Measurements from ENCODE around the gene OR10W1.

The OR10W1 gene, protein sequence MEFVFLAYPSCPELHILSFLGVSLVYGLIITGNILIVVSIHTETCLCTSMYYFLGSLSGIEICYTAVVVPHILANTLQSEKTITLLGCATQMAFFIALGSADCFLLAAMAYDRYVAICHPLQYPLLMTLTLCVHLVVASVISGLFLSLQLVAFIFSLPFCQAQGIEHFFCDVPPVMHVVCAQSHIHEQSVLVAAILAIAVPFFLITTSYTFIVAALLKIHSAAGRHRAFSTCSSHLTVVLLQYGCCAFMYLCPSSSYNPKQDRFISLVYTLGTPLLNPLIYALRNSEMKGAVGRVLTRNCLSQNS

GRCh38 chr11:58268142-58268541 lies at the start of gene OR10W1:
OR10W1 (minus strand) TSS chr11:58268260; CDS start chr11:58267858, 402 bp downstream.
- no peak for DNase-seq

DNA sequence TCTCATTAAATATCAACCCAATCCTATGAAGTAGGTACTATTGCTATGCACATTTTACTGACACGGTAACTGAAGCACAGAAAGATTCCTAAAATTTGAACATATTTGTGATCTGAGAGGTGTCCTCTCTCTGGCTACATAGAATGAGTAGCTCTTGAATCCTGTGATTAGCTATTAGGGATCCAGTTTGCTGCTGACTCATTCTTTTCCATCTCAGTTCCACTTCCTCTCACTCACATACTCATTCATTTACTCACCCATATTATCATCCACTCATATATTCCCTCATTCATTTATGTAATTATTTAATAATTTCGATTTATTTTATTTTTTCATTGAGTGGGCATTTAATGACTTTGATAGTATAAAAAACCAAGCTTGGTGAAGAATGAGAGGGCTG lies 48.1 kb upstream of the OR10W1 start:
- no peak for DNase-seq

GRCh38 chr11:58301576-58301975 lies 33.5 kb upstream of the OR10W1 start:
- no peak for DNase-seq

- DNase-seq, result no peak
These were observed 24.0 kb upstream of the OR10W1 start for GRCh38 chr11:58292017-58292416.

- DNase-seq, result no peak
These were observed 21.2 kb upstream of the OR10W1 start for GRCh38 chr11:58289266-58289665.

DNA sequence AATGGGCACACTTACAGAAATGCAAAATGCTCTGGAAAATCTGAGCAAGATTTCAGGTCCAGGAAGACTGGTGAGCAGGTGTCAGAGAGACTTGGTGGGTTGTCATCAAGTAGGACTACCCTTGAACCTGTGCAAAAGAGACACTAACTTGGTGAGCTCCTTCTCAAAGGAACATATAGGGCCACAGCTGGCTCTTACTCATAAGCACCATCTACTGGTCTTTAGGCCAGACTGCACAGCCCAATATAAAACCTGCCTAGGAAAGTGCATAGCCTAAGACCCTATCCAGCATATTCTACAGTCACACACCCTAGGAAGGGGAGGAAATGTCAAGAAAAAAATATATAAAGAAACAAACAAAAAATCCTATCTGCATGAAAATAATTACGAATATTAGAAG lies 18.2 kb upstream of the OR10W1 start:
- no peak for DNase-seq

- no peak for DNase-seq
These were observed 17.5 kb upstream of the OR10W1 start for GRCh38 chr11:58285483-58286040.

GRCh38 chr11:58276151-58276550 lies 8.1 kb upstream of the OR10W1 start:
- DNase-seq, result no peak

- DNase-seq, result no peak
These were observed 6.9 kb upstream of the OR10W1 start for GRCh38 chr11:58275002-58275401.

DNA sequence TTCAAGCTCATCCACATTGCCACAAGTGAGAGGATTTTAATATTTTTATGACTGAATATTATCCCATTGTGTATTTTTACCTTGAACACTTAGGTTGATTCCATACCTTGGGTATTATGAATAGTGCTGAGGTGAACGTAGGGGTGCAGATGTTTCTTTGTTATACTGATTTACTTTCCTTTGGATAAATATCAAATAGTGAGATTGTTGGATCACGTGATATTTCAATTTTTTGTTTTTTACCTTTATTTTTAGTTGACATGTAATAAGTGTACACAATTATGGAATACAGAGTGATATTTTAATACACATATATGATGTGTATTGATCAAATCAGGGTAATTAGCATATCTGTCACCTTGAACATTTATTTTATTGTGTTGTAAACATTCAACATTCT lies 8.1 kb downstream of the OR10W1 start:
- DNase-seq, result no peak

DNA sequence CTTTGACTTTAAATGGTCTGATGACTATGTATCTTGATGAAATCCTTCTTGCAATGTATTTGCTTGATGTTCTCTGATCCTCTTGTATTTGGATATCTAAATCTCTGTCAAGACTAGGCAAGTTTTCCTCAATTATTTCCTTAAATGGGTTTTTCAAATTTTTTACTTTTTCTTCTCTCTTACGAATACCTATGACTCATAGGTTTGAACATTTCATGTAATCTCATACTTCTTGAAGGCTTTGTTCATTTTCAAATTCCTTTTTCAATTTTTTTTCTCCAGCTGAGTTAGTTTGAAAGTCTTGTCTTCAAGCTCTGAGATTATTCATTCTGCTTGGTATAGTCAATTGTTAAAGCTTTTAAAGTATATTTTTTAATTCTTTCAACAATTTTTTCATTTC lies 13.1 kb downstream of the OR10W1 start:
- no peak for DNase-seq

DNA sequence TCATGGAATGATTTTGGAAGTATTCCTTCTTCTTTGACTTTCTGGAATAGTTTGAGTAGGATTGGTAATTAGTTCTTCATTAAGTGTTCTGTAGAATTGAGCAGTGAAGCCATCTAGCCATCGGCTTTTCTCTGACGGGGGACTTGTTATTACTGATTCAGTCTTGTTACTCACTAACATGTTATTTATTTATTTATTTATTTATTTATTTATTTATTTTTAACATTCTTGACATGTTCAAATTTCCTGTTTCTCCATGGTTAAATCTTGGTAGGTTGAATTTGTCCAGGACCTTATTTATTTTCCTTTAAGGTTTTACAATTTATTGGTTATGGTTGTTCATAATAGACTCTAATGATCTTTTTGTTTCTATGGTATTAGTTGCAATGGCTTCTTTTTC lies 24.1 kb downstream of the OR10W1 start:
- no peak for DNase-seq

- DNase-seq, result no peak
These were observed 40.0 kb downstream of the OR10W1 start for GRCh38 chr11:58227956-58228615.

DNA sequence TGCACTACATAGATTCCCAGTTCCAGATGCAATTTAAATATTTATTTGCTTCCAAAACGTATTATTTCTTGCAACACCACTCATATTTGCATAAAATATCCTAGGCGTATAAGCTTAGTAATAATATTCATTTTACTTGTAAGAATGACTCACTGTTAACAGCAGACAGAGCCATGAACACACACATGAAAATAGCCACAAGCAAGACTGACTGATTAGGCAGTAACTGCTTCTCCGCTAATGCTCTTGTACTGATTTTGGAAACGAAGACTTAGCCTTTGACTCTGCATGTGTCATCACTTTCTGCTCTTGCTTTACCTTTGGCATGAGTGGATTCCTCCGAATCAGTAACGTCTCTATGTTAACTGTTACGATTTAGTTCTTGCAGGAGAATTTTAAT lies 45.3 kb downstream of the OR10W1 start:
- DNase-seq, result no peak
